HPDE6-E6E7 (cell line): ENCODE results near the gene OR2B2.

ENCODE experiments used
- DNase-seq: peaks from one replicate; pipeline ENCODE4 v3.0.0; 2011; ENCODE audit warnings: missing footprints; ENCODE audit errors: extremely low spot score

The OR2B2 gene

GRCh38 chr6:27893836-27894807 is 18.1 kb downstream of the OR2B2 start:
- peak; percentile 73 for DNase-seq

DNA sequence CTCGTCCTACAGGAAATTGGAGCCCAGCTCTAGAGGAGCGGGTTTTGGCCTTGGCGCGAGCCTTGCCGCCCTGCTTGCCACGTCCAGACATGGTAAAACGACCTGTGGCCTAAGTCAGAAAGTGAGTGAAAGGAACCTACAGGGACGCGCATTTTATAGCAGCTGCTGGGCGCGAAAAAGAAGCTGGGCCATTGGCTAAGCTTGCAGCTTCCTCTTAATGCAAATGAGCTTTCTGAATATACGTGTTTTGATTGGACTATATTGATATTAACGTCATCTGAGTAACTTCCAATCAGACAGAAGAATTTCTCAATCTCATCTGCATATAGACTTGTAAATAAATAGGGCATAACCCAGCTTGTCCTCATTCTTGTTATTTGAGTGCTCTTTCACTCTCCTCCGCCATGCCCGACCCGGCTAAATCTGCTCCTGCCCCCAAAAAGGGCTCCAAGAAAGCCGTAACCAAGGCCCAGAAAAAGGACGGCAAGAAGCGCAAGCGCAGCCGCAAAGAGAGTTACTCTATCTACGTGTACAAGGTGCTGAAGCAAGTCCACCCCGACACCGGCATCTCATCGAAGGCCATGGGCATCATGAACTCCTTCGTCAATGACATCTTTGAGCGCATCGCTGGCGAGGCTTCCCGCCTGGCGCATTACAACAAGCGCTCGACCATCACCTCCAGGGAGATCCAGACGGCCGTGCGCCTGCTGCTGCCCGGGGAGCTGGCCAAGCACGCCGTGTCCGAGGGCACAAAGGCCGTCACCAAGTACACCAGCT is 18.9 kb downstream of the OR2B2 start:
- DNase-seq: peak; percentile 81

GRCh38 chr6:27892649-27893058 is 19.5 kb downstream of the OR2B2 start:
- no peak for DNase-seq

DNA sequence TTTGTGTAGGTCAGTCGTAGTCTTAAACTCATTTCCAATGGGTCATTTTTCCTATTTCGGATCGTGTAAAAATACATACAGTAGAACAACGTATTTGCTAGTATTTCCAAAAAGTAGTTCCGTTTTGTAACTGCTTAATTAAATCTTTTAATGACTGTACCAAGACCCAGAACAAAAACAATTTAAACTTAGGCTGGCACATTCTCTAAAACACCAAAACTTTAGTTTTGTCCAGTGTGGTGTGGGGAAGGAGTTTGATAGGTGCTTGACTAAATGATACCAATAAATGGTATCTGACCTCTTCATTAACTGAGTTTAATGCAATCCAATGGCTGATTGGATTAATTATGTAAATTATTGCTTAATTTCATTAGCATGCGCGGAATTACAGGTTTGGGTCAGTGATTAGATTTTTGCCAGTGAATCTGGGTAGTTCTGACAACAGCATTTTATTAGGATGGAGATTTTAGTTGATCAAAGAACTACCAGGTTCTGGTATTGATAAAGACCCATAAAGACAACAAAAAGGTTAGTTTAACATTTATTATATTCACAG is 20.8 kb downstream of the OR2B2 start:
- no peak for DNase-seq

DNA sequence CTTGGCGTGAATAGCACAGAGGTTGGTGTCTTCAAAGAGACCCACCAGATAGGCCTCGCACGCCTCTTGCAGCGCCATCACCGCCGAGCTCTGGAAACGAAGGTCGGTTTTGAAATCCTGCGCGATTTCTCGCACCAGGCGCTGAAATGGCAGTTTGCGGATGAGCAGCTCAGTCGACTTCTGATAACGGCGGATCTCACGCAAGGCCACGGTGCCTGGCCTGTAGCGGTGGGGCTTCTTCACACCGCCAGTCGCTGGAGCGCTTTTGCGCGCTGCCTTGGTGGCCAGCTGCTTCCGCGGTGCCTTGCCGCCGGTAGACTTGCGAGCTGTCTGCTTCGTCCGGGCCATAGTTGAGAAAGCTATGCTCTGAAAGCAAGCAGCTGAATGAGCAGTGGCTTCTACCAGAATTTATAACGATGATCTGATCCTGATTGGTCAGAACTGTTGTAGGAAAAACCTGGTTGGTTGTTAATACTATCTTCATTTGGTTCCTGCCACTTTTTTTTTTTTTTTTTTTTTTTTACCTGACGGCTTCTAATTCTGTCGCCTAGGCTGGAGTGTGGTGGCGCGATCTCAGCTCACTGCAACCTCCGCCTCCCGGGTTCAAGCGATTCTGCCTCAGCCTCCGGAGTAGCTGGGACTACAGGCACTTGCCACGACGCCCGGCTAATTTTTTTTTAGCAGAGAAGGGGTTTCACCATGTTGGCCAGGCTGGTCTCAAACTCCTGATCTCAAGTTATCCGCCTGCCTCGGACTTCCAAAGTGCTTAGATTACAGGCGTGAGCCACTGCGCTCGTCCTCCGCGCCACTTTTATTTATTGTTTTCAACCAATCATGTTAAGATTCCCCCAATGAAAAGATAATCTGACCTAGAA is 21.5 kb downstream of the OR2B2 start:
- peak; percentile 61 for DNase-seq

DNA sequence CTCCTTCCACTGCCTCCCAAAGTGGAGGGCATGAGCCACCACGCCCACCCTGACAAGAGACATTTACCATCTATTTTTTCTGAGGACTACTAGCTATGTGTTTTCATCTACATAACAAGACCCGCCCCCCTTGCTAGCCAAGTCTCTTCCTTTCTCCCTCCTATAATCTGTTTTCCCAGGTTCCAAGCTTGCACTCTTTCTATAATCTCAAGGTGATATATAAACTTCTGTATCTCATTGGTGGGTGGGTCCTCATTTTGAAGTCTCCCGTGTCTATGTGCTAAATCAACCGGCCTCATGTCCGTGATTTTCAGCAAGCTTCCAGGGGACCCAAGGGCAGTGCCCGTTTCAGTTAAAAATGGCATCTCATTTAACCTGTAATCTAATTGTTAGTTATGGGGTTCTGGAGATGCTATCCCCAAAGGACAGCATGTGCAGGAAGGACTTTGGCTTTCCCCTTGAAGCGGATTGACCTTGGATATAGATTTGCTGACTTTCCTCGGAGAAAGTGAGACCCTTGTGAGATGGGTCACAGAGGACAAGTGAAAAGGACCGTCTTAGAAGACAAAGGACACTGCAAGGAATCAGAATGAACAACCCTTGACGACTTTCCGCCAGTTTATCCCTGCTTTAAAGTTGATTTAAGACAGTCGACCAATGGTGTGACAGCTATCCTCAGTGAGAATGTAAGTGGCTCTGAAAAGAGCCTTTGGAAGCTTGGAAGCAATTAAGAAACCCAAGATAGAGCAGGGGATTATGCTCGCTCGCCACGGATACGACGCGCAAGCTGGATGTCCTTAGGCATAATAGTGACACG is 22.4 kb downstream of the OR2B2 start:
- DNase-seq: no peak

- DNase-seq: no peak
These were observed 22.9 kb downstream of the OR2B2 start for GRCh38 chr6:27889275-27889627.

DNA sequence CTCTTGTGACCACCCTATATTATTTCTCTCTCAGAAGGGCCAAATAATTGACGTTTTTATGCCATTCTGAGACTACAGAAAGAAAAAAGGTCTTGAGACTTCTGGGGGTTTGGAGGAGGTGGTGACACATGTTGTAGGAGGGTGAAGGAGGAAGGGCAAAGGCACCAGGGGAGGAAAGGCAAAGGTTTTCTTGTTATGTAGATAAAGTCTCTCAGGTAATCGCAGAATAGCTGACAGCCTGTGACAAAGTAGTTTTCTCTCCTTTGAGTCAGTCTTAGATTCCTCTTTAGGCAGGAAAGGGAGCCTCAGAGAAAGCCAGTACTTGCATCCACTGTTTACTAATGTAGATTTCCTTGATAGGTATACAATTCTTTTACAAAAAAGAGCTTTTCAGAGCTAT is 23.6 kb downstream of the OR2B2 start:
- DNase-seq: no peak

GRCh38 chr6:27886073-27886472 is 26.1 kb downstream of the OR2B2 start:
- DNase-seq: no peak

- no peak for DNase-seq
These were observed 29.1 kb downstream of the OR2B2 start for GRCh38 chr6:27883136-27883535.

- DNase-seq: no peak
These were observed 29.6 kb downstream of the OR2B2 start for GRCh38 chr6:27882624-27883023.

GRCh38 chr6:27879837-27880236 is 32.4 kb downstream of the OR2B2 start:
- DNase-seq: no peak

GRCh38 chr6:27874016-27874415 is 38.2 kb downstream of the OR2B2 start:
- no peak for DNase-seq

DNA sequence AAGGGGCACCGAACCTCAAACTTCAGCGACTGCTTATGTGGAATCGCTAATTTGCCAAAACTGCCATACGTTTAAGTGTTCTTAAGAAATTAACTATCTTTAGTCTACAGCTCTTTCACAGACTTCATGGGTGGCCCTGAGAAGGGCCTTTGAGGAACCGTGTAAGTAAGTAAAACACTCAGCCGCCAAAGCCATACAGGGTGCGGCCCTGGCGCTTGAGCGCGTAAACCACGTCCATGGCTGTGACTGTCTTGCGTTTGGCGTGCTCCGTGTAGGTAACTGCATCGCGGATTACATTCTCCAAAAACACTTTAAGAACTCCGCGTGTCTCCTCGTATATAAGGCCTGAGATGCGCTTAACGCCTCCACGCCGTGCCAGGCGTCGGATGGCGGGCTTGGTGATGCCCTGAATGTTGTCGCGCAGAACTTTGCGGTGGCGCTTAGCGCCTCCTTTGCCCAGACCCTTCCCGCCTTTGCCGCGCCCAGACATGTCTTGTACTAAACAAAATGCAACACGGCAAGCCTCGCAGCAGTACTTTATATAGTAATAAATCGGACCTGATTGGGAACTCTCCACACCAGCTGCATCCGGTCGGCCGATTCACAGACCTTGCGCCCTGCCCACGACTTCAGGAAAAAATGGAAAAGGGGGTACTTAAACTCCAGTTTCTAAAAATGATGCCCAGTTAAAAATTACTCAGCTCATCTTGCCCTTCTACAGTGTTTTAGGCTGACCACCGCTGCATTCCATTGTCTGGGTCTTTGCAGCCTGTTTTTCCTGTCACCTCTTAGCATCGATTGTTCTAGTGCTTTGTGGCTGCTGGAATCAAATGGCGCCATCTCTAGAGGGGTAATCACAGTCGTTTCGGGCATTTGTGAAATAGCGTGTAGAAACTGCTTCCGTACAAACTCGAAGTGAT is 38.9 kb downstream of the OR2B2 start:
- DNase-seq: no peak

DNA sequence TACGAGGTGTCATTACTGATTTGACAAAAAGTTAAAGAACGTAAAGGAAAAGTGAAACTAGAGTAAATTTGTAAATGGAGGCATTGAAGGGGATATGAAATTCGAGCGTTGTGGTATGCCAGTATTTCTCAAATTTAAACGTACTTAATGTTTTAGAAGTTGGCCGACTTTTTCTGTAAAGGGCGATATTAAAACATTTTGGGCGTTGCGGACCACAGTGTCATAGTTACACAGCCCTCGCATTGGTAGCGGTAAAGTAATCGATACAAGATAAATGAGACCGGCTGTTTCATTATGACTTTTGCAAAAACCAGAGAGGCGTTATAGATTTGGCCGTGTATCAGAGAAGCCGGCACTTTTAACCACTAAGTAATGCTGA is 39.6 kb downstream of the OR2B2 start:
- DNase-seq: no peak

DNA sequence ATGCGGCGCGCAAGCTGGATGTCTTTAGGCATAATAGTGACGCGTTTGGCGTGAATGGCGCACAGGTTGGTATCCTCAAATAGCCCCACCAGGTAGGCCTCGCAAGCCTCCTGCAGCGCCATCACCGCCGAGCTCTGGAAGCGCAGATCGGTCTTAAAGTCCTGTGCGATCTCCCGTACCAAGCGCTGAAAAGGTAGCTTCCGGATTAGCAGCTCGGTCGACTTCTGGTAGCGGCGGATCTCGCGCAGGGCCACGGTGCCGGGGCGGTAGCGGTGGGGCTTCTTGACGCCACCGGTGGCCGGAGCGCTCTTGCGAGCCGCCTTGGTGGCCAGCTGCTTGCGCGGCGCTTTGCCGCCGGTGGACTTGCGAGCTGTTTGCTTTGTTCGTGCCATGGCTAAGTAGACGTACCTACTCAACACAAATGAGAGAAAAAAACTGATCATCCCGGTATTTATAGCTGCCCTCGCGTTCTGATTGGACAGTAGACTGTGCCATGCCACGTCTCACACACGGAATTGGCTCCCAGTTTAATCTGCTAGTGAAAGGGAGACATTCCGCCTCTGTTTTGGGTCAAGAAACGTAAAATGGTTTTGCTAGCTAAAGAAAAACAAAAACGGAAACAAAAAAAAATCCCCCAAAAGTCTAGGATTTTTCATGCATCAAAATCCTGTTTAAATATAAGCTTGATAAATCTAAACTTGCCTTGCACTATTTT is 40.1 kb downstream of the OR2B2 start:
- DNase-seq: peak; percentile 89

GRCh38 chr6:27870291-27870870 is 41.8 kb downstream of the OR2B2 start:
- DNase-seq: no peak

DNA sequence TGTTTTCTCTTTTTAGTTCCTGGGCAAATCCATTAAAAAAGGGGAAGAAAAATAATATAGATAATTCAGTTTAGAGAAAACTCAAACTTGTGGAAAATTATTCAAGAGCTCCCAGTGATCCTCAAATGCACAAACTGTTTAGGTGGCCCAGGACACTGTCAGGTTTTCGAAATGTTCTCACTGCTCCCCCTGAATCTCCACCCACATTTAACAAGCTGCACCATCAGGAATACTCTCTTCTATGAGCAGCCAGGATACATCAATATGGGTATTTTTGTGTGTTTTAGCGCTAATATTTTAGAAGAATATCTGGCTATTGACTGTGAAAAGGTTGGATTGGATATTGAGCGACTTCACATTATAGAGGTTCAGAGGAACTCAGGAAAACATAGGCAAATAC is 43.9 kb downstream of the OR2B2 start:
- DNase-seq: no peak

GRCh38 chr6:27867945-27868300 is 44.3 kb downstream of the OR2B2 start:
- DNase-seq: no peak
